GM23338 (cell line): ENCODE results near the gene DNASE1.

ENCODE experiments used
- JUNB ChIP-seq: IDR thresholded peaks from one replicate; pipeline ENCODE4 v1.6.1; 2016; ENCODE audit warnings: antibody characterized with exemption; ENCODE audit not compliant: unreplicated experiment
- TF ChIP-seq, protein P1 (sequence below), 2 experiments: fragments of 200-600 bp in 1 of 2; sonication (generic) in 1 of 2; conservative IDR thresholded peaks; 2 replicates each; pipeline versions ENCODE4 v1.5.1 to v1.6.1; 2016 to 2017; ENCODE audit warnings: antibody characterized with exemption in 2 of 2, low read depth in 2 of 2, mild to moderate bottlenecking in 2 of 2, moderate library complexity in 1 of 2

DNA sequence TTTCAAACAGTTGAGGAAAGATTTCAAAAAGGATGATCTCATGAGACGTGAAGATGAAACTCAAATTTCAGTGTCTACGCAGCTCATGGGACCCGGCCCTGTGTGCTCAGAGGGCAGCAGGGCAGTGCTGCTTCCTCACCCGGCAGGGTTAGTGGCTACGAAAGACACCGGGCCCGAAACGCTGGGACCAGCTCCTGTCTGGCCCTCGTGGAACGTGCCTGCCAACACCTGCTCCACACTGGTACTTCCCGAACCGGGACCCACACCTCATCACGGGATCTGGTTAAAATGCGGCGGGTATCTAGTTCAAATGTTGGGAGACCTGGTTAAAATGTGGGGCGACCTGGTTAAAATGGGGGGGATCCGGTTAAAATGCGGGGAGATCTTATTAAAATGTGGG lies 18.7 kb downstream of the DNASE1 start:
- TF ChIP-seq, protein P1, sequence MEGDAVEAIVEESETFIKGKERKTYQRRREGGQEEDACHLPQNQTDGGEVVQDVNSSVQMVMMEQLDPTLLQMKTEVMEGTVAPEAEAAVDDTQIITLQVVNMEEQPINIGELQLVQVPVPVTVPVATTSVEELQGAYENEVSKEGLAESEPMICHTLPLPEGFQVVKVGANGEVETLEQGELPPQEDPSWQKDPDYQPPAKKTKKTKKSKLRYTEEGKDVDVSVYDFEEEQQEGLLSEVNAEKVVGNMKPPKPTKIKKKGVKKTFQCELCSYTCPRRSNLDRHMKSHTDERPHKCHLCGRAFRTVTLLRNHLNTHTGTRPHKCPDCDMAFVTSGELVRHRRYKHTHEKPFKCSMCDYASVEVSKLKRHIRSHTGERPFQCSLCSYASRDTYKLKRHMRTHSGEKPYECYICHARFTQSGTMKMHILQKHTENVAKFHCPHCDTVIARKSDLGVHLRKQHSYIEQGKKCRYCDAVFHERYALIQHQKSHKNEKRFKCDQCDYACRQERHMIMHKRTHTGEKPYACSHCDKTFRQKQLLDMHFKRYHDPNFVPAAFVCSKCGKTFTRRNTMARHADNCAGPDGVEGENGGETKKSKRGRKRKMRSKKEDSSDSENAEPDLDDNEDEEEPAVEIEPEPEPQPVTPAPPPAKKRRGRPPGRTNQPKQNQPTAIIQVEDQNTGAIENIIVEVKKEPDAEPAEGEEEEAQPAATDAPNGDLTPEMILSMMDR (conservative IDR thresholded peaks at IDR 0.05; ENCODE audit: low read depth in 2 of 2) = no peak
- no peak for TF ChIP-seq JUNB
